Upper lobe of left lung (tissue), 4 donors: ENCODE results near the gene PPP6R3.

ENCODE experiments used
- POLR2AphosphoS5 ChIP-seq, 2 donors: sonication (generic); formaldehyde crosslinking; IDR thresholded peaks; one replicate each; pipeline ENCODE4 v1.5.1; 2017; ENCODE audit warnings: antibody characterized with exemption in 2 of 2
- TF ChIP-seq, protein P1 (sequence below), 6 experiments: fragments of 450-650 bp in 4 of 6; fragments of 200-600 bp in 2 of 6; sonication (generic) in 2 of 6; IDR thresholded peaks; one replicate each; pipeline ENCODE4 v1.5.1; 2016 to 2019; ENCODE audit warnings: antibody characterized with exemption in 6 of 6

DNA sequence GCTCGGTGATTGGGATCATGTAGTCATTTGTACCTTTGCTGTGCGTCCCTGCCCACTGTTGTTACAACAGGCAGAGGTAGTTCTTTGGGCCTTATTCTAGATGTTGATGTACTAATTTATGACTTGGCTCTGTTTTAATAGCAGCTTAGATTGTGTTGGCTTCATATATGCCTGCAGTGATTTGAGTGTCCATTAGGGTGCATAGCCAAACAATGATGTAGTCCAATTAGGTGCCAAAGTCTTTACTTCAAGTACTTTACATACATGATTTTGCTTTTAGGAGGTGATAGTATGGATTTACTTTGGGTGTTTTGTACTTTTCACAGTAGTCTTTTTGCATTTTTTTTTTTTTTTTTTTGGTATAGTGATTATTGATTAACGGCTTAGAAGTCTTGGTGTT lies 46.4 kb downstream of the PPP6R3 start:
- TF ChIP-seq, protein P1, sequence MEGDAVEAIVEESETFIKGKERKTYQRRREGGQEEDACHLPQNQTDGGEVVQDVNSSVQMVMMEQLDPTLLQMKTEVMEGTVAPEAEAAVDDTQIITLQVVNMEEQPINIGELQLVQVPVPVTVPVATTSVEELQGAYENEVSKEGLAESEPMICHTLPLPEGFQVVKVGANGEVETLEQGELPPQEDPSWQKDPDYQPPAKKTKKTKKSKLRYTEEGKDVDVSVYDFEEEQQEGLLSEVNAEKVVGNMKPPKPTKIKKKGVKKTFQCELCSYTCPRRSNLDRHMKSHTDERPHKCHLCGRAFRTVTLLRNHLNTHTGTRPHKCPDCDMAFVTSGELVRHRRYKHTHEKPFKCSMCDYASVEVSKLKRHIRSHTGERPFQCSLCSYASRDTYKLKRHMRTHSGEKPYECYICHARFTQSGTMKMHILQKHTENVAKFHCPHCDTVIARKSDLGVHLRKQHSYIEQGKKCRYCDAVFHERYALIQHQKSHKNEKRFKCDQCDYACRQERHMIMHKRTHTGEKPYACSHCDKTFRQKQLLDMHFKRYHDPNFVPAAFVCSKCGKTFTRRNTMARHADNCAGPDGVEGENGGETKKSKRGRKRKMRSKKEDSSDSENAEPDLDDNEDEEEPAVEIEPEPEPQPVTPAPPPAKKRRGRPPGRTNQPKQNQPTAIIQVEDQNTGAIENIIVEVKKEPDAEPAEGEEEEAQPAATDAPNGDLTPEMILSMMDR (IDR thresholded peaks at IDR 0.05), result no peak
- no peak for TF ChIP-seq POLR2AphosphoS5 (IDR thresholded peaks at IDR 0.05)
